GM18909 (cell line): ENCODE measurements around the gene SLC35E2B.
"Not testable (repeated sequence)": the region's sequence is repeated elsewhere in the genome, so short reads cannot be mapped to it uniquely, and the experiment has no call there.

Source experiments
- ATAC-seq: cut with Tn5 transposase; IDR thresholded peaks from one replicate; pipeline ENCODE4 v1.9.1; 2021; ENCODE audit warnings: mild to moderate bottlenecking; ENCODE audit not compliant: unreplicated experiment, poor library complexity

Gene SLC35E2B

DNA sequence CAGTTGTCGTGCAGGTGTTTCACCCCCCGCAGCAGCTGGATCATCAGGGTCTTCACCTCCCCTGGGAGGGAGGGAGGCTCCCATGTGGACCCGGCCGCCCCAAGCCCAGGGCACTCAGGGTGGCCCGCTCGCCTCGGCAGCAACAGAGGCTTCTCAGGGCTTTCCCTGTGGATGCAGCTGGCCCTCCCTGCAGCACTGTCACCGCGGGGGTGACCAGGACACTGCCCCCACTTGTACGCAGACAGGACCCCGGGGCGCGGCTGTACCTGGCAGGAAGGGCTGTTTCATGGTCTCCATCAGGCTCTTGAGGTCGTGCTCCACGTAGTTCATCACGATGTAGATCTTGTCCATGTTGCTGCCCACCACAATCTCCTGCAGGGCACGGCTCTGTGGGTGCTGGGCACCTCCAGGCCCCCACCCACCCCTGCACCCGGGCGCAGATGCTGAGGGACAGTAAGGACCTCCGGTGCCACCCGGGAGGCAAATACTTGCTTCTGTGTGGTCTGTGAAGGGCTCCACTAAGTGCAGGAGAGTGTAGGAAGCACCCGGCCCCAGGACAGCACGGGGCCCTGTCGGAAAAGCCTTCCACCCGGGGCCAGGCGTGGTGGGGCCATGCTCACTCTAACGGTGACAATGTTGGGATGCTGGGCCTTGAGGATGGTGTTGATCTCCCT lies 11.8 kb upstream of the SLC35E2B start:
- ATAC-seq: not testable (repeated sequence)

DNA sequence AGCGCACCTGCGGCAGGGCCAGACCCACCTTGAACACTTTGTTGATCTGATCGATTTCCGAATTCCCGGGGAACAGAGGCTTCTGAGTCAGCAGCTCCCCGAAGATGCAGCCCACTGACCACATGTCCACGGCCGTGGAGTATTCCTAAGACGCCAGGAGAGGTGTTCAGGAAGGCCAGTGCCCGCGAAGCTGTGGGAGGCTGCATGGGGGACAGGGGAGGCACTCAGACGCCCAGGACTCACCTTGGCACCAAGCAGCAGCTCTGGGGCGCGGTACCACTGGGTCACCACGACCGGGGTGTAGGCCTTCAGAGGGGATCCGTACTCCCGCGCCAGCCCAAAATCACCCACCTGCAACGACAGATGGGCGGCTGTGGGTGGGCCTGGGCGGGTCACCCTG lies 11.2 kb upstream of the SLC35E2B start:
- ATAC-seq: no peak

DNA sequence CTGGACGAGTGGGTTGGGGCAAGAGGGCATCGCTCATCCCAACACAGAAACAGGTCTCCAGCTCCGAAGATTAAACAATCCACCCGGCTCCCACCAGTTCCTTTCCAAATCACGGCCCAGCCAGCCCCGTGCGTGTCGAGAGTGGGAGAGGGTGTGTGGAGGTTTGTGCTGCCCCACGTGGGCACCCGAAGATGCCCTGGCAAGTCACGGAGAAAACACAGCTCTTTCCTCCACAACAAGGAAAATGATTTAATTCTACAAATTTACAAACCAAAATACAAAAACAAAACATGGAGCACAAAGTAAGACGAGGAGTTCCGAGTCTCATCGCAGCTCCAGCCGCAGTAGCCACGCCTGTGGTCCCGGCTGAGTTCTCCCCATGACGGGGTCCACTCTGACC lies 9.9 kb upstream of the SLC35E2B start:
- ATAC-seq: not testable (repeated sequence)

DNA sequence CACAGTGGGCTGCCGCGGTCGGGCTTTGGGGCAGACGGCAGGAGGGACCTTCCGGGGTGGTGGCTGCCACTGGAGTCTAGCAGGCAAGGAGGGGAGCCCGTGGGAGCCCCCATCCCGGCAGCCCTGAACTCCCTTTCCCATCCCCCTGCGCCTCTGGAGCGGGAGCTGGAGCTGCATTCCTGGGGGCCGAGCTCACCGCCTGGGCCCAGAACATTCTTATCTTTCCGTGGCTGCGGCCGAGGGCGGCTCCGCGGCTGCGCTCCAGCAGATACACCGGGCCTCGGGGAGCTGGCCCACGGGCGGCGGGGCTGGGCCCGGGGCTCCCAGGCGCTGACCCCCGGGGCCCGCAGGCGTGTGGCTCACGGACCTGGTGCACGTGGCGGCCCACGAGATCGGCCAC lies 8.0 kb upstream of the SLC35E2B start:
- not testable (repeated sequence) for ATAC-seq

DNA sequence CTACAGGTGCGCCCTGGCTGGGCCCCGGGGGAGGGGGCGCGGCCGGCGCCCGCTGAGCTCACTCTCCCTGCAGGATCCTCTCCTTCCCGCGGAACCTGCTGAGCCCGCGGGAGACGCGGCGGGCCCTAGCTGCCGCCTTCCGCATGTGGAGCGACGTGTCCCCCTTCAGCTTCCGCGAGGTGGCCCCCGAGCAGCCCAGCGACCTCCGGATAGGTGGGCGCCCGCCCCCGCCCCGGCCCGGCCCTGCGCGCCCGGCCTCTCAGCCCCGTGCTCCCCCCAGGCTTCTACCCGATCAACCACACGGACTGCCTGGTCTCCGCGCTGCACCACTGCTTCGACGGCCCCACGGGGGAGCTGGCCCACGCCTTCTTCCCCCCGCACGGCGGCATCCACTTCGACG lies 7.5 kb upstream of the SLC35E2B start:
- ATAC-seq: not testable (repeated sequence)

DNA sequence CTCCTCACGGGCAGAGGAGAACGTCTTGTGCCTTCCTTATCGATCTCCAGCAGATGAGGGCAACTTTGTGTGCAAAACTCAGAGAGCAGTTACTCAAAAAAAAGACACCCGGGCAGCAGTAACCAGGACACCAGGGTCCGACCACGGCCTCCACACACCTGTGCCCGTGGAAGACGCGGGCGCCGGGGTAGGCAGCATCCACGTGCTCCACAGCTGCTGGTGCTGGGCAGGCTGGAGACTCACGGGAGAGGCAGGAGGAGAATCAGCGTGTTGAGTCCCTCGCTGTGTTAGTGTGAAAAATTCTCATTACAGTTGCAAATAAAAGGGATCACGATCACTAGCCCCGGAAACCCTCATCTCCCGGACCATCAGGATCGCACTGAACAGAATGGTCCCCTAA lies 6.5 kb upstream of the SLC35E2B start:
- not testable (repeated sequence) for ATAC-seq

DNA sequence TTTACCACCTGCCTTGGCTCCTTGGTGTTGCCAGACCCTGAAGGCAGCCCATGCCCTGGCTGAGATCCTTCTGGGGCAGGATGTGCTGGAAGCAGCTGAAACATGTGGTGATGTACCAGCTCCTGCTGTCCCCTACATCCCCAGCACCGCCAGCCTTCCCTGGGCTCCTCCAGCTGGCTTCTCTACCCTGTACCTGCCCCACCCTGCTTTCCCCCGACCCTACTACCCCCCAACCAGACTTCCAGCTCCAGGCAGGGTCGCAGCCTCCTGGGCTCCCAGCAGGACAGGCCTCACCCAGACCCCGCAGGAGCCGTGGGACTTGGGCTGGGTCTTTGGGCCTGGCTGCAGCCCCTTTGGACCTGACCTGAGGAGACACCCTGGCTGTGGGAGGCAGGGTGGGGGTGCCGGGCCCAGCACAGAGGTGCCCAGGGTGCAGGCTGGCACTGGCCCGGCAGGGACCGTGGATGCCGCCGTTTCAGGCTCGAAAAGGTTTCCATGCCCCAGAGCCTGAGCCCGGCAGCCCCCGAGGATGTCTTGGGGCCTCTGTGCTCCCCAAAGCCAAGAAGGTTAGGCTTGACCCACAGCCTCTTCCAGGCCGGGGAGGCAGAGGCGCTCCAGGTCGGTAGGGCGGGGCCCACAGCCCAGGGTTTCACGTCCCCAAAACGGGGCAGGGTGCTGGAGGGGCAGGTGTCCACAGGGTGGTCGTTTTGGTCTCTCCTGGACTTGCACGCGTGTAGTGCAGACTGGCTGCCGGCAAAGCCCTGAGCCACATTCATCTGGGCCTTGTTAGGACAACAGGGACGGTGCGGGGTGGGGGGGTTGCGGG lies 5.0 kb upstream of the SLC35E2B start:
- ATAC-seq: not testable (repeated sequence)

DNA sequence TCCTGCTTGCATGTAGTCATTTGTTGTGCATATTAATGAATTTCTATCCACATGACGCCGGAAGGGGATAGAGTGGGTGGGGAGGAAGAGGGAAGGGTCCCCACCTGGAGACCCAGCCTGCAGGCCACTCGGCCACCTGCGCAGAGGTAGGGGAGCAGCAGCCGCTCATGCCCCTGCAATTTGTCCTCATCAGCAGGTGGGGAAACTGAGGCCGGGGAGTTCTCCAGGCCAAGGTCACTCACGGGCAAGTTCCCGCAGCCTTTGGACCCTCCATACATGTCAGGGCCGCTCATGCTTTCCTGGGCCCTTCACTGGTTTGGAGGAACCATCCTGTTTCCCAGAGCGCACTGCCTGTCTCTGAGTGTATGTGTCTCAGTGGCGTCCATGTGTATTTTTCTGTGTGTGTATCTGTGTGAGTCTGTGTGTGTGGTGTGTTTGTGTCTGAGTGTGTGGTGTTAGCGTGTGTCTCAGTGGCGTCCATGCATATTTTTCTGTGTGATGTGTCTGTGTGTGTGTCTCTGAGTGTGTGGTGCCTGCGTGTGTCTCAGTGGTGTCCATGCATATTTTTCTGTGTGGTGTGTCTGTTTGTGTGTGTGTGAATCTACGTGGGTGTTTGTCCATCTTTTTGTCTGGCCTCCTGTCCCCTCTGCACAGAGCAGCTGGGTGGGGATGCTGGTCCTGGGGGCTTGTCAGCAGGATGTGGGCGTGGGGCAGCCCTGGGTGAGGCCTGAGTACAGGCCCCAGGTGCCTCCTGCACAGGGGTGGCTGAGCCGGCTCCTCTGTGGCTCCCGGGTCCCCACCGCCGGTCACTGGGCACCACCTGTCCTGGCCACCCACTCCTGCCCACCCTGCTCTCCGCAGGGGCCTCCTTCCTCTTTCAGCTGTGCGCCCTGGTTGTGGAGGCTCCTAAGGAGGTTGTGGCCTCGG lies 4.1 kb upstream of the SLC35E2B start:
- not testable (repeated sequence) for ATAC-seq

DNA sequence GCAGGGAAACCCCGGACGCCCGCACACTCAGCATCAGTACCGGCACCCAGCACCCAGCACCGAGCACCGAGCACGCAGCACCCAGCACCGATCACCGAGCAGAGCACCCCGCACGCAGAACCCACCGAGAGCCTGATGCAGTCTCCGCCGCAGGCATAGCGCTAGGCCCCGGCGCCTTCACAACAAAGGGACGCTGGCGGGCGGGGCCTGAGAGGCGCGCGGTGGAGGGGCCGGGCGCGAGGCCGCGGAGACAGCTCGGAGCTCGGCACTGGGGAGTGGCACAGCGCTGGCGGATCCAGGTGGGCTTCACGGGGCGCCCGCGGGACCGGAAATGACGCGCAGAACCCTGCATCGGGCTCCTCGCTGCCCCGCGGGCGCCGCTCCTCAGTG lies 276 bp downstream of the SLC35E2B start:
- ATAC-seq: peak; percentile 39

DNA sequence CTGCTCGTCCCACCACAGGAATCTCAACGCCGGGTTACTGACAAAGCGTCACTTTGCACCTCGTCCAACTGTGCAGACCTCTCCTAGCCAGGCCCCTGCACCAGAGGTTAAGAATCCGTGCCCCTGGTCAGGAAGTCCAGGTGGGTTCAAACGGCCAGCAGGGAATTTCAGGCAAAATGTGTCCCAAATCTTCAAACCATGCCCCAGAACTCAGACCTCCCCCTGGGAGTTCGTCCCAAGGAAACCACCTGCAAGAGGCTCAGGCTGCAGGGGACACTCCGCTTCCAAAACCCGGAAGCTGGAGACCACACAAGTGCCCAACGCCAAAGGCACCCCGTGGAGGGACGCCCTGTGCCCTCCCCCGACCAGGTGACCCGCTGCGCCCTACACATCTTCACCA lies 1.2 kb downstream of the SLC35E2B start:
- not testable (repeated sequence) for ATAC-seq

DNA sequence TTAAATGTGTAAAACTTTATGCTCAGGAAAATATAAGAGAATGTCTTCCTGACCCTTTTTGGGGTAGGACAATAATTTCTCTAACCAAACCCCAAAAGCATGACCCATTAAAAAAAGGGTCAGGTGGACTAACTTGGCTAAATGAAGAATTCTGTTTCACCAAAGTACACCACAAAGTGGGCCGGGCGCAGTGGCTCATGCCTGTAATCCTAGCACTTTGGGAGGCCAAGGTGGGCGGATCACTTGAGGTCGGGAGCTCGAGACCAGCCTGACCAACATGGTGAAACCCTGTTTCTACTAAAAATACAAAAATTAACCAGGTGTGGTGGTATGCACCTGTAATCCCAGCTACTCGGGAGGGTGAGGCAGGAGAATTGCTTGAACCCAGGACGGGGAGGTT lies 3.1 kb downstream of the SLC35E2B start:
- not testable (repeated sequence) for ATAC-seq

DNA sequence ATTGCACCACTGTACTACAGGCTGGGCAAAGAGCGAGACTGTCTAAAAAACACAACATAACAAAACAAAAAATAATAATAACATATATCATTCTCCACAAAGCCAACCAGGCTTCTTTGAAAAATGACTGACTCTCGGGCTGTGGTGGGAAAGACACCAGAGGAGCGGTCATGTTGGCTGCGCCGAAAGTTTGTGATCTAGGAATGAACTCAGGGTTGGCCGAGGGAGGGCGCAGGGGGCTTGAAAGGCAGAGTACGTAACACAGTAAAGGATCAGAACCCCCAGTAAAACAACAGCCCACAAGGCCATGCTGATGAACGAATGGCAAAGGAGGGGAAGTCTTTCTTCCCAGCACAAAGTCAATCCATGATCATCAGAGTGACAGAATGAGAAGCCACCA lies 4.7 kb downstream of the SLC35E2B start:
- ATAC-seq: no peak

DNA sequence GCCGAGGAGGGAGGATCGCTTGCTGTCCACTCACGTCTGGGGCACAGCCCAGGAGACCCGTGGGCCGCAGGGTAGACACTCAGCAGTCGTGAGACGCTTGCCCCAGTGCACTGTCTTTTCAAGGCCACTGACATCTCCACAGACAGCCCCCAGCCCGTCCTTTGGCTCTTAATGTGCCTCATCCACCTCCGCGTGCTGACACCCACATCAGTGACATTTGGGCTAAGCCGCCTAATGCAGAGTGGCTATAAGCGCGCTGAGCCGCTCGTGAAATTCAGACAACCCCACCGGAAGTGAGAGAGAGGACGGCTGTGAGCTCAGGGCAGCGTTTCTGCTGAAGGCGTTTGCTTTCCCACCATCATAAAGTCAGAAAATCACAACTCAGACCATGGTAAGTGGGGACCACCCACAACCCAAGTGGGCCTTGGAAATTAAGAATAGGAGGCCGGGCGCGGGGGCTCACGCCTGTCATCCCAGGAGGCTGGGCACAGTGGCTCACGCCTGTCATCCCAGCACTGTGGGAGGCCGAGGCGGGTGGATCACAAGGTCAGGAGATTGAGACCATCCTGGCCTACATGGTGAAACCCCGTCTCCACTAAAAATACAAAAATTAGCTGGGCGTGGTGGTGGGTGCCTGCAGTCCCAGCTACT lies 8.4 kb downstream of the SLC35E2B start:
- ATAC-seq: no peak

DNA sequence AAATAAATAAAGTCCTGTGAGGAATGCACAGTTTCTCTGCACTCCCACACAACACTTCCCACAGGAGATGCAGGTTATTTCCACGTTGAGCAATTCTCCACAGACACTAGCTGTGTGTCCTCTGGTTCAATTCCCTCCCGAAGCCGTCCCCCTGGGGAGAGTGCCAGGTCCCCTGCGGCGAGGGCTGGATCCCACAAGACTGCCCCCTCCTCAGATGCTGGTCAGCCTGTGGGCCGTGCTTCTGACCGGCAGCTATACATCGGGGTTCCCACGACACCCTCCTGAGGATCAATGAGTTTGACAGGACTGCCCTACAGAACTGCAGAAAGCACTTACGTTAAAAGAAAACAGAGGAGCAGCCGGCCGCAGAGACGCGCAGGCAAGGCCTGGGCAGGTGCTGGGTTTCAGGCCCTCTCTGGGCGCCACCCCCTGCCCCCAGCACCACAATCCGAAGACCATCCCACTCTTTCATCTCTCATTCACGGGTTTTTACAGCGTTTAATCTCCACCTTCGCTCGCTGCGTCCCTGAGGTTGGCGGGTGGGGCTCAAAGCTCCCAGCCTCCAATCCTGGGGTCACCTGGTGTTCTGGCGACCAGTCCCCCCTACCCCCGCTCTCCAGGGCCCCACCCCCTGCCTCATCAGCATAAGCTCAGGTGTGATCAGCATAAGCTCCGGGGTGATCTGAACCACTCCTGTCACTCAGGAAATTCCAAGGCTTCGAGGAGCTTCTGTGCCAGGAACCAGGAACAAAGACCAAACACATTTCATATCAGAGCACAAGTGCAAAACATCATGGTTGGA lies 9.3 kb downstream of the SLC35E2B start:
- no peak for ATAC-seq

DNA sequence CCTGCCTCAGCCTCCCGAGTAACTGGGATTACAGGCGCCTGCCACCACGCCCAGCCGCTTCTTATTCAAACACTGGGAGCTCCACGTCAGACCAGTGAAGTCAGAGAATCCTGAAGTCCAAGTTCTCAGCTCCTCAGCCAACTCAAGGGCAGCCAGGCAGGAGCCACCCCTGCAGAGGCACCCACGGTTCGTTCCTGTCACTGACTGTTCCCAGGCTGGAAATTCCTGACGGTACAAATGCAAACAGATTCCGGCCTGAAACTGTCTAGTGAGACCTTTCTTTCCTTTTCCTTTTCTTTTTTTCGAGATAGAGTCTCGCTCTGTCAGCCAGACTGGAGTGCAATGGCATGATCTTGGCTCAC lies 11.7 kb downstream of the SLC35E2B start:
- no peak for ATAC-seq

DNA sequence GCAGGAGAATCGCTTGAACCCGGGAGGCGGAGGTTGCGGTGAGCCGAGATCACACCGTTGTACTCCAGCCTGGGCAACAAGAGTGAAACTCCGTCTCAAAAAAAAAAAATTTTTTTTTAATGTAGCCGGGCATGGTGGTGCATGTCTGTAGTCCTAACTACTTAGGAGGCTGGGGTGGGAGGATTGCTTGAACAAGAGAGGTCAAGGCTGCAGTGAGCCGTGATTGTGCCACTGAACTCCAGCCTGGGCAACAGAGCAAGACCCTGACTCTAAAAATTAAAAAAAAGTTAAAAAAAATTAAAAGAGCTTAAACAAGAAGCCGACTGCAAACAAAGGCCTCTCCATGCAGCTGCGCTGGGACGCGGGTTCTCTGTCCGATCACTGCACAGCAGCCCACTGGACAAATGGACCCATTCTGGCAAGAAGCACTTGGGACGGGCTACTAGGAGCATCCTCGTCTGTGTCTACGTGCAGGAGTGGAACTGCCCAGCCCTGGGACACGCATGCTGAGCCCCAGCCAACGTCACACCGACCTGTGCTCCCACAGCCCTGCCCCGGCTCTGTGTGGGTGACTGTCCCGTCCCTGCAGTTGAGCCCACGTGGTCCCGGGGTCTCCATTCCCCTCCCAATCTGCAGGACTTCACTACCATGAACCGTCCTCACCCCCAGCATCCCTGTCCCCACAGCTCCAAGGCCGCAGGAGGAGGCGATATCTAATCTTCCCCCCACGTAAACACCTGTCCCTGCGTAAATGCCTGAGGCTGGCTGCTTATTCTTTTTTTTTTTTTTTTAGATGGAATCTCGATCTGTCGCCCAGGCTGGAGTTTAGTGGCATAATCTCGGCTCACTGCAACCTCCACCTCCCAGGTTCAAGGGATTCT lies 12.3 kb downstream of the SLC35E2B start:
- ATAC-seq: no peak

DNA sequence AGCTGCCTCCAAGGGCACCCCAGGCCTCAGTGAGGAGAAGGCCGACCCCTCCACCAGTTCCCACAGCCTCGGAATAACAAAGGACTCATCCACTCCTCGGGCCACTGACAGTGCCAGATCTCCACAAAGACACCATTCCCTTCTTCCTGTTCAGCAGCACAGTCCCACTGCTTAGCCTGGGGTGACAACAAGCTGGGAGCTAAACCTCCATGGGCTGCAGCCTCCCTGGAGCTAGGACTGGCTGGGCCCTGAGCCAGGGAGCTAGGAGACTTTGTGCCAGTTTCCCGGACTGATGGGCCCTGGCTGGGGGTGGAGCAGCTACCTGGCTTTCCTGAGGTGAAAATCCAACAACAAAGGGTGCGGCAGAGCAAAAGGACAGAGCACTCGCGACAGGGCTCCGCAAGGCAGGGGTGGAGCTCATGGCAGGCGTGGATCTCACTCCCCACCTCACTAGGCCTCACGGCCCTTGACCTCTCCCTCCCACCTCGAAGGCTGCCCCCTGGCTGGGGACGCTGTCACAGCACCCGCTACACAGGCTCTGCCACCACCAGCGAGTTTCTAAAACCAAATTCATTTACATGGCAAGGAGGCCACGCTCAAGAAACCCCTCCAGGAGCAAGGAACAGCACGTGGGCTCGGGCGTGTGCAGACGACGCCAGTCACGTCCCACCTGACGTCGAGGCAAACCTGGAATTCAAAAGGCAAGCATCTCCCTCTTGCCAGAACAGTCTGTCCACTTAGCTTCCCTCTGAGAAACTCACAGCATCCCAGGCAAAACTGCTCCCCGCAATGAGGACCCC lies 13.8 kb downstream of the SLC35E2B start:
- ATAC-seq: no peak
